Left renal cortex interstitium (tissue), 4 donors: ENCODE results near the gene THRB. TPM values are rescaled to one million over a fixed set of nuclear protein-coding genes. Genes with fewer than 3 reads are reported as not detected.

ENCODE experiments used
- DNase-seq, 4 donors: peaks; one replicate each; pipeline ENCODE4 v3.0.0-alpha.2; 2013; ENCODE audit warnings: low read depth in 4 of 4, low spot score in 2 of 4, missing footprints in 1 of 4
- polyA plus RNA-seq, 4 donors: library from polyadenylated mRNA; unstranded; fragments of 120-200 nt; gene quantifications; one replicate each; pipeline ENCODE4 v1.2.1, GENCODE V29; 2013; ENCODE audit not compliant: insufficient read length in 4 of 4

THRB gene
- polyA plus RNA-seq, 4 donors, result 20.3 to 28.7 (median 27.2) TPM

DNA sequence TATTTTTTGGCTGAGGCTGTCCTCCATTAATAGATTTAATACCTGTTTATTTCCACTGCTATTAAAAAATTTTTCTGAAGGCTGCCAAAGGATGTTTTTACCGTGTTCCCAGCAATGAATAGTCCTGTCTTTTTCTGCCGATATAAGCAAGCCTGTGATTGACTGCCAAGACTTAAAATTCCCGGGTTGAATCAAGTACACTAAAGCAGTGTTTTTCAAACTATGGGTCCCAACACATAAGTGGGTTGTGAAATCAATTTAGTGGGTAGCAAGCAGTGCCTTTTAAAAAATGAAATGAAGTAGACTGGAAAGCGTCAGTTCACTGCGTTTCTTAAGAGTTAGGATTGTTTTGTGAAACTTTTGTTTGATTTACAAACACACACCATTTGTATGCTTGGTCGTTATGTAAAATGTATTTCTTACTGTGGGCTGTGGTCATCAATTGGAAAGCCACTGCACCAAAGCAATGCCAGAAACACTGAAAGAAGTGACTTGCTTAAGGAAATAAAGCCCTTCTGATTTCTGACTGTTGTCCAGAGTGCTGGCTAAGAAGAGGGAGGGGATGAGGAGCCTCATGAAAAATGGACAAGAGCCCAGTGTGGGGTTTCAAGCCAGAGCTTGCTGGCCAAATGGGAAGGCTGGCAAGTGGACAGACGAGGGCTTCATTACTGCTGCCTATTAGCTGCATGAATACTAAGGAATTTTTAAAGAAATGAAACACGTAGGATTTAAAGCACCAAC lies 206.0 kb downstream of the THRB start:
- DNase-seq, result no peak

- DNase-seq, result no peak
Observed at GRCh38 chr3:24287755-24288450, 206.7 kb downstream of the THRB start.

DNA sequence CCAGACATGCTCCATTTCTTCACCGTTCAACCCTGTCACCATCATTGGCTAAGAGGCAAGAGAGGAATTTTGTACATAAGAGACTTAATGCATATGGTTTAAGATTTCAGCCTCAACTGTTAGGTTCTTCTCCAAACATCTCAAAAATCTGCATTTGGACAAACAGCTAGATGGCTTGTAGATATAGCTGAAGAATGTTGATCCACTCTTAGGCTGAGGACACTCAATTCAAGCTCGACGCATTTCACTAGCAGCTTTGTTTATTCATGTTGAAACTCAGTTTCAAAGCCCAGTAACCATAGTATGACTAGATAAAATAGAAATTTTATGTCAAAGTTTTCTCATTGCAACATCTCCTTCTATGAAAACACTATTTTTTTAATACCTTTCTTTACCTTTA lies 208.2 kb downstream of the THRB start:
- no peak for DNase-seq

- no peak for DNase-seq
Observed at GRCh38 chr3:24278543-24278942, 216.1 kb downstream of the THRB start.

GRCh38 chr3:24273491-24273890 lies 221.2 kb downstream of the THRB start:
- no peak for DNase-seq

DNA sequence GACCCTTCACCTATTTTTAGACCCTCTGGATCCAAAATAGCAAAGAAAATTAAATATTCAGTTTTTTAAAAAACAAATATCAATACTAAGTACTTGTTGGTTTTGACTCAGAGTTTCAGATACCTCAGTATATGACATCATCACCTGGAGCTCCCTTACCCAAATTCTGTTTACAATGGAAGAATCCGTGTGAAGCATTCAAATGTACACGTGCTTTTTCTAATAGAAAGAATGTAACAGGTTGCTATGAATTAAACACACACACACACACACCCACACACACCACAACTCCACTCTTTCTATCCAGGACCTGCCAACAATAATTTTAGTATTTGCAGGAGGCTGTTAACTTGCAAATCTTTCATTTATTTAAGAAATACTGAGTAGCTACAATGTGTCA lies 221.8 kb downstream of the THRB start:
- no peak for DNase-seq

DNA sequence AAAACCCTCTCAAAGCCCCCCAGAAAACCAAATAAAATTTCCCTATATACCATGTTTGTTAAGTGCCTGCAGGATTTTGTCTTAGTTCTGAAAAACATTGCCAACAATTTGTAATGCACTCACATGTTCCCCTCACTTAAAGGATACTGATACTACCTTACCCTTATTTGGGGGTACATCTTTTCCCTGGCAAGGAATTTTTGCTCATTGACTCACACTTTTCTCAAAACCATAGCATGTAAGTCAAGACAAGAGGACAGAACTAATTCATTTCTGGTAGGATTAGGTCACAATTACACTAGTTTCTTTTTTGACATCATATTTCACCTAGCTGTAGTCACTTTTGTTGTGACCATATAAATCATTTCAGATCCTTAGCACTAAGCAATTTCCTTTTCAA lies 222.2 kb downstream of the THRB start:
- no peak for DNase-seq

DNA sequence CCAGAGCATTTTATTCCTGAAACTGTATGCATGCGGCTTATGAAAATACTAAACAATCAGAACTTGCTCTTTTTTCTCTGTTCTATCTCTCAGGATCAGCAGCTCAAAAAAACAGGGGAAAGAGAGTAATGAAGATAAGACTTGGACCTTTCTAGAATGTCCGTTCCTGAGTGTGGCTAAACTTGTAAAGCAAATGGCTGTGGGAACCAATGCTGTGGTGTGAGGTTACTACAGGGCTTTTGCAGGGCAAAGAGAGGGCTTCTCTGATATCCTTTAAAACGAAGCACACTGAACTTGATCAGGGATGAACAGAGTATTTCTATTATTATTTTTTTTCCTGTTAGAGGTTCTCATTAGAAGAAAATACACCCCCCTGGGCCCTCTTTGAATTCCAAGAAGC lies 223.4 kb downstream of the THRB start:
- no peak for DNase-seq

DNA sequence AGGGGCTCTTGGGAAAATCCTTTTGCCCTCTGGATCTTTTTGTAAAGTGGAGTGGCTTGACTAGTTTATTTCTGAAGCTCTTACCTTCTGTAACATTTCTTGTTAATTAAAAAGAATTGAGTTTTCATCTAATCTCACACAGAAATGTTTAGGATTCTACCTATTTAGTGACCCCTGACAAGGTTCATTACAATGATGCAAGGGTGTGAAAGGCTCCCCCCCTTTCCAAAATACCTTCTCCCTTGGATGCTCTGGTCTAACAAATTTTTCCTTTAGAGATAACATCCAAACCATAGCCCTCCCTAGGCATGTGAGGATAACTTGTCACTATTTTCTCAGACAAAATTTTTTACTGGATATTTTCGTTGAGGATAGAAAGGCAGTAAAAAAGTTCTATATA lies 223.9 kb downstream of the THRB start:
- no peak for DNase-seq

- no peak for DNase-seq
Observed at GRCh38 chr3:24270204-24270691, 224.4 kb downstream of the THRB start.

DNA sequence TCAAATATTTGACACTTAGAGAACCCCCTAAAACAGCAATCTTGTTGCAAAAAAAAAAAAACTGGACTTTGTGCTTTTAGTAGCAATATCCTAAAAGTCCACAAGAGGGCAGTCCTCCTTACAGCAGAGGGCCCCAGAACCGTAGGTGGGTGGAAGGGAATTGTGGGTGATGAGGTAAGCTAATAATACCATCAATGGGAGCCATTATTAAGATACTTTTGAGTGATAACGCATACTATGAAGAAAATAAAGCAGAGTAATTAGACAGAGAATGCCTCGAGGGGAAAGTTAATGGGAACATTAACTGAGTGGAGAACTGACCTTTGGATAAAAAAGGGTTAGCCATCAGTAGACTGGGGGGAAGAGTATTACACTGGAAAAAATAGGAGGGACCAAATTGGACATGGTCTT lies 229.9 kb downstream of the THRB start:
- no peak for DNase-seq

DNA sequence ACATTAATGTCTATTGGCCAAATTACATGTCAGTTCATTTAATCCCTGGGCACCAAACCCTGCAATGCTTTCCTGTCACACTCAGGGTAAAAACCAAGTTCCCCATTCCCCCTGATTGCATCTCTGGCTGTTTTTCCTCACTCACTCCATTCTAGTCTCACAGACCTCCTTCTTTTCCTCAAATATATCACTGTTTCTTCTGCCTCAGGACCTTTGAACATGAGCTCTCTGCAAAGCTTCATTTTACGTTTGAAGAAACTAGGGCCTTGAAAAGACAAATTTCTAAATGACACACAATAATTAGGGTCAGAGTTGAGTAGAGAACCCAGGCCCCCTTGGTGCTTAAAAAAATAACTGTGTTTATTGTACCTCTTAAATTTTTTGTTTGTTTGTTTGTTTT lies 230.6 kb downstream of the THRB start:
- no peak for DNase-seq

- DNase-seq, result no peak
Observed at GRCh38 chr3:24263069-24263668, 231.5 kb downstream of the THRB start.

DNA sequence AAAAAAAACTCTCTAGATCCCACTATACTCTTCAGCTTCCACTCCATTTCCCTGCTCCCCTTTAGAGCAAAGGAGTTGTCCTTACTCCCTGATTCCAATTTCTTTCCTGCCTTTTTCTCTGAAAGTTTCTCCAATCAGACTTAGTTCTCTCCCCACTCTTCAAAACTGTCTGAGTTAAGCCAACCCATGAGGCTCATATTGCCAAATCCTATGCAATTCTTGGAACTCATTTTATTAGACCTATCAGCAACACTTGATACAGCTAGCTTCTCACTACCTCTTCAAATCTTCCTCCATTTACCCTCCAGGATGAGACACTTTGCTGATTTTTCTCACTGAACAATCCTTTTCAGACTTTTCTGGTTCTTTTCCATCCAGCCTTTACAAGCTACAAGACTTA lies 233.1 kb downstream of the THRB start:
- DNase-seq, result no peak

DNA sequence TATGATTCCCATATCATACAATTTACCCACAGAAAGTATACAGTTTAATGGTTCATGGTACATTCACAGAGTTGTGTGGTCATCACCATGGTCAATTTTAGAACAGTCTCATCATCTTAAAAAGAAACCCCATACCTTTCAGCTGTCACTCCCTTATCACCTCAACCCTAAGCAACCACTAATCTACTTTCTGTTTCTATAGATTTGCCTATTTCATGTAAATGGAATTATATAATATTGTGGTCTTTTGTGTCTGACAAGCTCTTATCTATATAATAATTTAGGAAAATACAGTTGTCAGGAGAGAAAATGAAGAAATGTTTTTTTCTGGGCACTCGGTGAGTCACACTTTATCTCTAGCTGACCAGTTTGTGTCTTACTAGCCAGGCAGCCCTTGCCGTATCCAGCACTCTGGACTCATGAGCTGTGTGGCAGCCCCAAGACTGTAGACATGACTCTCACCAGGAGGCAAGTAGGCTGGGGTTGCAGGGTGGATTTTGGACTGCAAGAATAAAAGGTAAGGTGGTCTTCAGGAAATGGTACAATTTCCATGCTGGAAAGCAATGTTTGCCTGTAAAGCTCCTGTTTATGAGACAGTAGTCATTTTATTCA lies 234.6 kb downstream of the THRB start:
- no peak for DNase-seq

DNA sequence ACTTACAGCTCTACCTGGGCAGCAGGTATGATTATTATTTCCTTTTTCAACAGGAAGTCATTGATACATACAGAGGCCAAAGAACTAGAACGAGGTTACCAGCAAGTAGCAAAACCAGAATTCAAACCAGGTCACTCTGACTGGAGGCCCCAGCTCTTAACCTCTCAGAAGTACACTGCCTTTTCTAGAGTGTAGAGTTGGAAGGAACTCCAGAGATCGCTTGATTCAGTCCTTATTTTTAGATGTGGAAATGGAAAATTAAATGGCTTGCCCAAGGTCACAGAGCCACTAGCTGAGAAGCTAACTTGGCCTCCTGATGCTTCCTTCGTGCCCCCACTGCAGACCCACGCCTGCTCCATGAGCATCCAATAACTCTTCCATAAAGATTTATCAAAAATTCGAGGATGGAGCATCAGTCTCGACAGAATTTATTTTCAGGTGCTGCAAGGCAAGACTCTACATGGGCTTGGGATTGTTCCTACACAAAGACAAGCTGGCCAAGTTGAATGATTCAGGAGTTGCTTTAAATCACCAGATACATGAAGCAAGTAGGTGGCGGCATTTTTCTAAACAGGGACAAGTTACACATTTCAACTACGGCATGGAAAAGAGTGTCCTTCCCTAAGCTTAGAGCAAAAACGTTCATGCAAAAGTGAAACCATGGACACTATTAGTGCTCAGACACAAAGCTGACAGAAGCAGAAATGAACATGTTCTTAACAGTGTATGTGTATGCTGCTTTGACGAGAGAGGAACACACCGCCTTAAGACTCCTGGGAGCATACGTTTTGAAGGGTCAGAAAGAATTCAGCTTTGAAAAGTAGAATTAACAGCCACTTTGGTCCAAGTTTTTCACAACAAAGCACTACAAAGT lies 235.7 kb downstream of the THRB start:
- DNase-seq, result no peak

GRCh38 chr3:24258260-24258659 lies 236.4 kb downstream of the THRB start:
- no peak for DNase-seq

DNA sequence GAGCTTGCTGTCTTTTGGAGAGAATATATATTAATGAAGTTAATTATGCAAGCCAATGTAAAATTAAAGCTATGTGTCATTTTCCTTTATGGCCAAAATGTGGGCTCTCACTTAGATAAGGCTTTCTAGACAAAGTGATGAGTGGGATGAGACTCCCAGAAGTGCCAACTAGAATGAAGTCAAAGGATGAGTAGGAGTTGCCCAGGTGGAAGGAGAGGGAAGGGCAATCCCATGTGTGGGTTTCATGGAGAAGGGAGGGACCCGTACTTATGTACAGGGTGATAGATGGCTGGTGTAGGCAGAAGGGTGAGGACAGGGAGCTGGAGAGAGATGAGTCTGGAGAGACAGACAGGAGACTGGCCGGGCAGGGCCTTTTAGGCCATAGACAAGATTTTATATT lies 239.2 kb downstream of the THRB start:
- no peak for DNase-seq

- DNase-seq, result no peak
Observed at GRCh38 chr3:24254649-24255048, 240.0 kb downstream of the THRB start.

DNA sequence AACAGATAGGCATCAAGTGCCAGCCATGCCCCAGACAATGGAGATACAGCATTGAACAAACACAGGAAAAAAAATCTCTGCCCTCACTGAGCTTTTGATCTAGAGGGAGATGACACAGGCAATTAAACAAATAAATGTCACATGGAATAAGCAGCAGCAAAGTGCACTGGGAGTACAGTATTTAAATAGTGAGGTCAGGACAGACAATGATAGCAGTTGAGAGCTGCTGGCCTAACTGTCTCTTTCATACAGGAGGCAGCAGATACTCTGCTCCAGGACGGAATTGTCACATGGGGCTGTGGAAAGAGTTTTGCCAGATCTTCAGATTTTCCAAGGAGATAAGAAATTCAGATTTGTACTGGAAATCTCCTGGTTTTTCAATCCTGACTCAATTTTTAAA lies 241.3 kb downstream of the THRB start:
- no peak for DNase-seq
